ENCODE data around the gene INSYN2A.

DNA sequence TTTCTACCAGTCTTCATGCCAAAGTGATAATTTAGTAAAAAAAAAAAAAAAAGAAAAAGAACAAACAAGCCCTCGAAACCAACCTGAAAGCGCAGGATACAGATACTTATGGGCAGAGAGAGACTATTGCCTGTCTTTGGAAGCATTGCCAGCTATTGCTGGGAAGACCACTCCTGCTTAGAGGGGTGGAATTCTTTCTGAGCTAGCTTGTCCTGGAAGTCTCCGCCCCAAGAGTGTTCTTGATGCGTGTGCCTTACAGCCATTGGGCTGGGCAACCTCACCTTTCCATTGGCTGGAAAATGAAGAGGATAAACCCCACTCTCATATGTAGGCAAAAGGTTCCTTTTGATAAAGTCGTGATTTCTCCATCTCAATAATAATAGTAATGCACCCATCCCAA is 19.9 kb upstream of the INSYN2A start:
- TF ChIP-seq CTCF (IDR thresholded peaks at IDR 0.05) (no peak), POLR2A (IDR thresholded peaks at IDR 0.05) (no peak)
